ES-I3 (cell line): ENCODE results near the gene ELMO1.

ENCODE experiments used
- H3K36me3 ChIP-seq: 2 replicates; pipeline ENCODE4 v1.6.1; 2013; ENCODE audit warnings: mild to moderate bottlenecking, low read length, control low read depth, moderate library complexity; ENCODE audit not compliant: insufficient read depth
- H3K4me1 ChIP-seq: 2 replicates; pipeline ENCODE4 v1.6.1; 2013; ENCODE audit warnings: mild to moderate bottlenecking, control low read depth, low read length; ENCODE audit not compliant: insufficient read depth
- H3K9ac ChIP-seq: 2 replicates; pipeline ENCODE4 v1.6.1; 2013; ENCODE audit warnings: low read depth, mild to moderate bottlenecking, low read length, moderate library complexity
- H3K9me3 ChIP-seq: 2 replicates; pipeline ENCODE4 v1.6.1; 2013; ENCODE audit warnings: mild to moderate bottlenecking, low read length, moderate library complexity; ENCODE audit not compliant: control insufficient read depth, insufficient read depth

Gene ELMO1

GRCh38 chr7:37062560-37062859 is 386.2 kb downstream of the ELMO1 start:
- Histone ChIP-seq H3K9ac (no peak overlapping the region), H3K9me3 (peaks cover 4% of the 10 kb centered on the region), H3K36me3 (no peaks in the 10 kb centered on the region), H3K4me1 (no peaks in the 10 kb centered on the region)

- no peak overlapping the region for H3K9ac ChIP-seq
- H3K9me3 ChIP-seq, result peaks cover 4% of the 10 kb centered on the region
- no peaks in the 10 kb centered on the region for H3K4me1 ChIP-seq
- no peaks in the 10 kb centered on the region for H3K36me3 ChIP-seq
Measured at GRCh38 chr7:37061849-37062559, 386.7 kb downstream of the ELMO1 start.

GRCh38 chr7:37056234-37056912 is 392.3 kb downstream of the ELMO1 start:
- peaks cover 3% of the 10 kb centered on the region; the same call in 1 of the 2 replicates for H3K4me1 ChIP-seq
- peaks cover 4% of the 10 kb centered on the region for H3K9me3 ChIP-seq
- H3K36me3 ChIP-seq, result no peaks in the 10 kb centered on the region
- no peak overlapping the region for H3K9ac ChIP-seq

GRCh38 chr7:37054624-37055241 is 393.9 kb downstream of the ELMO1 start:
- H3K9ac ChIP-seq, result no peak overlapping the region
- H3K9me3 ChIP-seq, result peaks cover 4% of the 10 kb centered on the region
- H3K4me1 ChIP-seq, result peaks cover 3% of the 10 kb centered on the region; the same call in 1 of the 2 replicates
- H3K36me3 ChIP-seq, result no peaks in the 10 kb centered on the region

GRCh38 chr7:37052705-37053104 is 396.0 kb downstream of the ELMO1 start:
- Histone ChIP-seq H3K36me3 (no peaks in the 10 kb centered on the region), H3K9me3 (no peaks in the 10 kb centered on the region), H3K4me1 (peaks cover 7% of the 10 kb centered on the region; the same call in 1 of the 2 replicates), H3K9ac (no peak overlapping the region)

- Histone ChIP-seq H3K4me1 (peaks cover 16% of the 10 kb centered on the region; the same call in 1 of the 2 replicates), H3K9me3 (no peaks in the 10 kb centered on the region), H3K36me3 (no peaks in the 10 kb centered on the region)
Measured at GRCh38 chr7:37050801-37051200, 397.9 kb downstream of the ELMO1 start.

GRCh38 chr7:37048674-37049073 is 400.0 kb downstream of the ELMO1 start:
- no peaks in the 10 kb centered on the region for H3K36me3 ChIP-seq
- peaks cover 16% of the 10 kb centered on the region; the same call in 1 of the 2 replicates for H3K4me1 ChIP-seq
- H3K9ac ChIP-seq, result no peak overlapping the region
- H3K9me3 ChIP-seq, result no peaks in the 10 kb centered on the region

More at GRCh38 chr7:37050801-37051200, 397.9 kb downstream of the ELMO1 start:
- H3K9ac ChIP-seq, result no peak overlapping the region

- no peaks in the 10 kb centered on the region for H3K36me3 ChIP-seq
- no peaks in the 10 kb centered on the region for H3K9me3 ChIP-seq
- peaks cover 13% of the 10 kb centered on the region; the same call in 1 of the 2 replicates for H3K4me1 ChIP-seq
- H3K9ac ChIP-seq, result no peak overlapping the region
Measured at GRCh38 chr7:37047260-37047659, 401.4 kb downstream of the ELMO1 start.

- no peak overlapping the region for H3K9ac ChIP-seq
- no peaks in the 10 kb centered on the region for H3K36me3 ChIP-seq
- no peaks in the 10 kb centered on the region for H3K9me3 ChIP-seq
- H3K4me1 ChIP-seq, result peaks cover 13% of the 10 kb centered on the region; the same call in 1 of the 2 replicates
Measured at GRCh38 chr7:37046531-37047079, 402.1 kb downstream of the ELMO1 start.

GRCh38 chr7:37045681-37046179 is 402.9 kb downstream of the ELMO1 start:
- no peak overlapping the region for H3K9ac ChIP-seq
- H3K9me3 ChIP-seq, result no peaks in the 10 kb centered on the region
- H3K4me1 ChIP-seq, result peaks cover 13% of the 10 kb centered on the region; the same call in 1 of the 2 replicates
- no peaks in the 10 kb centered on the region for H3K36me3 ChIP-seq

GRCh38 chr7:37041461-37041860 is 407.2 kb downstream of the ELMO1 start:
- Histone ChIP-seq H3K36me3 (no peaks in the 10 kb centered on the region), H3K9ac (no peak overlapping the region), H3K9me3 (no peaks in the 10 kb centered on the region), H3K4me1 (peaks cover 2% of the 10 kb centered on the region; the same call in 1 of the 2 replicates)

- Histone ChIP-seq H3K9me3 (no peaks in the 10 kb centered on the region), H3K9ac (no peak overlapping the region), H3K4me1 (no peaks in the 10 kb centered on the region), H3K36me3 (no peaks in the 10 kb centered on the region)
Measured at GRCh38 chr7:37040330-37040729, 408.3 kb downstream of the ELMO1 start.

- no peaks in the 10 kb centered on the region for H3K4me1 ChIP-seq
- H3K36me3 ChIP-seq, result no peaks in the 10 kb centered on the region
- no peak overlapping the region for H3K9ac ChIP-seq
- H3K9me3 ChIP-seq, result no peaks in the 10 kb centered on the region
Measured at GRCh38 chr7:37039131-37039749, 409.4 kb downstream of the ELMO1 start.

GRCh38 chr7:37038706-37039105 is 410.0 kb downstream of the ELMO1 start:
- Histone ChIP-seq H3K36me3 (no peaks in the 10 kb centered on the region), H3K9me3 (no peaks in the 10 kb centered on the region), H3K4me1 (0 out of 2 replicates have a peak, but pooled peaks cover 4% of the 10 kb centered on the region), H3K9ac (no peak overlapping the region)
